ENCODE results near the gene STXBP4.

The STXBP4 gene

DNA sequence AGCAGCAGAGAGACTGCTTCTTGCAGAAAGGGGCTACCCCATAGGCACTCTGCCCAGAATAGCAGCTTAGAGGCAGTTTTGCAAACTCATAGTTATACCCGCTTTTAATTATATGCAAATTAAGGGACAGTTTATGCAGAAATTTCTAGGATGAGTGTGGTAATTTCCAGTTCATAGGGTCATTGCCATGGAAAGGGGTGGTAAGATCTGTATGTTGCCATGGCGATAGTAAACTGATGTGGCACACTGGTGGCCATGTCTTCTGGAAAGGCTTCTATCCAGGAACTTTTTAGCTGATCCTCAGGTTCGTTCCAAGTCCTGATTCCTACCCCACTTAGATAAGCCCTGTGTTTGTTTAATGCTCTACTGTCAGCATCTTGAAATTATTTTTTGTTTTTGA, 6.2 kb downstream of the STXBP4 start:
- DNase-seq (ENCODE audit: low read depth) = no peak
- TF ChIP-seq, protein P1, sequence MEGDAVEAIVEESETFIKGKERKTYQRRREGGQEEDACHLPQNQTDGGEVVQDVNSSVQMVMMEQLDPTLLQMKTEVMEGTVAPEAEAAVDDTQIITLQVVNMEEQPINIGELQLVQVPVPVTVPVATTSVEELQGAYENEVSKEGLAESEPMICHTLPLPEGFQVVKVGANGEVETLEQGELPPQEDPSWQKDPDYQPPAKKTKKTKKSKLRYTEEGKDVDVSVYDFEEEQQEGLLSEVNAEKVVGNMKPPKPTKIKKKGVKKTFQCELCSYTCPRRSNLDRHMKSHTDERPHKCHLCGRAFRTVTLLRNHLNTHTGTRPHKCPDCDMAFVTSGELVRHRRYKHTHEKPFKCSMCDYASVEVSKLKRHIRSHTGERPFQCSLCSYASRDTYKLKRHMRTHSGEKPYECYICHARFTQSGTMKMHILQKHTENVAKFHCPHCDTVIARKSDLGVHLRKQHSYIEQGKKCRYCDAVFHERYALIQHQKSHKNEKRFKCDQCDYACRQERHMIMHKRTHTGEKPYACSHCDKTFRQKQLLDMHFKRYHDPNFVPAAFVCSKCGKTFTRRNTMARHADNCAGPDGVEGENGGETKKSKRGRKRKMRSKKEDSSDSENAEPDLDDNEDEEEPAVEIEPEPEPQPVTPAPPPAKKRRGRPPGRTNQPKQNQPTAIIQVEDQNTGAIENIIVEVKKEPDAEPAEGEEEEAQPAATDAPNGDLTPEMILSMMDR (IDR thresholded peaks at IDR 0.05; ENCODE audit: control insufficient read depth, insufficient read depth, low read depth, low read length, missing control alignments) = no peak
- H3K4me3 ChIP-seq (ENCODE audit: control insufficient read depth, low read depth, low read length) = no peak overlapping the region

DNA sequence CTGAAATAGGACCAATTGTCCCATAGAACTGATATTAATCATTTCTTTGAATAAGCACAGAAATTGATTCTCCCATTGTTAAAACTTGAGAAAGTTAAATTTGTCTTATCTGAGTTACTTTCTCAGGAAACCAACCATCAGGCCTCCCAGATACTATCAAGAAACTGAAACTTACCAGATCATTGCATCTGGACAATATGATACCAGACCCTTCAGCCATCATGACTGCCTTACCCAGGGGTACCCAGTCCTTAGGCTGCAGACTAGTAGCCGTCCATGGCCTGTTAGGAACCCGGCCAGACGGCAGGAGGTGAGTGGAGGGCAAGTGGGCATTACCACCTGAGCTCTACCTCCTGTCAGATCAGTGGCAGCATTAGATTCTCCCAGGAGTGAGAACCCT, 7.8 kb downstream of the STXBP4 start:
- no peak for DNase-seq (ENCODE audit: low read depth)
- no peak overlapping the region for H3K4me3 ChIP-seq (ENCODE audit: control insufficient read depth, low read depth, low read length)
- TF ChIP-seq, protein P1 (IDR thresholded peaks at IDR 0.05; ENCODE audit: control insufficient read depth, insufficient read depth, low read depth, low read length, missing control alignments) = no peak

DNA sequence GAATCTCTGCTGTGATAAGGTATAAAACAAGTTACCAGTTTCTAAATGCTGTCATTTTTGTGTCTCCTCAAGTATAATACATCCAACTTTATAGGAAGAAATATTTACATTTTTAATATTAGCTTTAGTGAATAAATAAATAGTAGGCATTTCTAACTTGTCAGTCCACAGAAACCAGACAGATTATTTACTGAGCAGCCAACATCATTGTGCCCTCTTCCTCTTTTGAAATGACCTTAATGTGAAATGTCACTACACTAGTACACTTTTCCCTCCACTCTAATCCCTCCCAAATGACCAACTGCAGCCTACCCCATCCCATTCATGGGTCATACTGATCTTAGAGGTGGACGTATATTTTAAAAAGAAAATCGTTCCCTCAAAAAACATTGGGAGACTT, 9.2 kb downstream of the STXBP4 start:
- TF ChIP-seq, protein P1 (IDR thresholded peaks at IDR 0.05; ENCODE audit: control insufficient read depth, insufficient read depth, low read depth, low read length, missing control alignments) = no peak

DNA sequence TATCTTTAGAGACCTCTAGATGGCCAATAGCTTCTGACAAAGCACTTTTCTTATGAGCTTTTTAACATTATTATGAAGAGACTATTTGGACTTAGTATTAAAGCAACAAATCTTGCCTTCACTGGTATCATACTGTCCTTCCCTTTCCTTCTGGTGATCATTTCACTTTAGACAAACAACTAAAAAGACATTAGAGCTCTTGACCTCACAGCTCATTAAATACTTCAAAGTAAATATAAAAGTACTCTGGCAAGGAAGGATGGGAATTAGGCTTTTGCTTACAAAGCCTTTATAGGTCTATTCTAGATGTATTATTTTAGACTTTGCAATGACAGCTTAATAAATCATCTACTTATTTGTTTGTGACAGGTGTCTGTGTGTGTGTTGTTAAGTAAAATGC, 11.1 kb downstream of the STXBP4 start:
- no peak overlapping the region for H3K4me3 ChIP-seq (ENCODE audit: control insufficient read depth, low read depth, low read length)
- DNase-seq (ENCODE audit: low read depth) = no peak
- TF ChIP-seq, protein P1 (IDR thresholded peaks at IDR 0.05; ENCODE audit: control insufficient read depth, insufficient read depth, low read depth, low read length, missing control alignments) = no peak

More for the DNA sequence above, 9.2 kb downstream of the STXBP4 start:
- H3K4me3 ChIP-seq (ENCODE audit: control insufficient read depth, low read depth, low read length) = no peak overlapping the region
- DNase-seq (ENCODE audit: low read depth) = no peak

DNA sequence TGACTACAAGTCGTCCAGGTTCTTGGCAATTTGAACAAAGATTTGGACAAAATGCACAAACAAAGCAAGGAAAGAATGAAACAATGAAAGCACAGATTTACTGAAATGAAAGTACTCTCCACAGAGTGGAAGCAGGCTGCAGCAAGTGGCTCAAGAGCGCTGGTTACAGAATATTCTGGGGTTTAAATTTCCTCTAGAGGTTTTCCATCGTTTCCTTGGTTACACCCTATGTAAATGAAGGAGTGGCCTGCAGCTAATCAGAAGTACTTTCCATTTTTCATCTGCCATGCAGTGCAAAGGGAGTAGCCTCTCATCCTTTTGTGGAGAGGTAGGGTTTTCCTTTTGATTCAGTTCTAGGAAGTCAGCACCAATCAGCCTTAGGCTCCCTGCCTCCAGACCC, 11.8 kb downstream of the STXBP4 start:
- TF ChIP-seq, protein P1 (IDR thresholded peaks at IDR 0.05; ENCODE audit: control insufficient read depth, insufficient read depth, low read depth, low read length, missing control alignments) = no peak
- no peak overlapping the region for H3K4me3 ChIP-seq (ENCODE audit: control insufficient read depth, low read depth, low read length)
- DNase-seq (ENCODE audit: low read depth) = no peak

DNA sequence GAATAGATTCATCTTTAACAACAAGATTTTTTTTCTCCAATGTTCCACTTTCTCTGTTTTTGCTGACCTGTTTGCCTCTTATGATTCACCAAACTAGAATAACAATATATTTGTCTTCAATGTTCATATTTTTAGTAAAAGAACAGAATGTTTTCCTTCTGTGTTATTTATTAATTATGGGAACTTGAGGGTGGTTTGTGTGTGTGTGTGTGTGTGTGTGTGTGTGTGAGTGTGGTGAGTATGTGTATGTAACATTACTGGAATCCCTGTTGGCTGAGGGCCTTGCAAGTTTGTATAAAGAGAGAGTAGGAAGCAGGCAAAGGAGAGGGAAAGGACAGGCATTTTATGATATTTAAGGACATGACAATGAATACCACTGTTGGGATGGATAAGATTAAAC, 13.8 kb downstream of the STXBP4 start:
- TF ChIP-seq, protein P1 (IDR thresholded peaks at IDR 0.05; ENCODE audit: control insufficient read depth, insufficient read depth, low read depth, low read length, missing control alignments) = no peak
- no peak for DNase-seq (ENCODE audit: low read depth)
- no peak overlapping the region for H3K4me3 ChIP-seq (ENCODE audit: control insufficient read depth, low read depth, low read length)

DNA sequence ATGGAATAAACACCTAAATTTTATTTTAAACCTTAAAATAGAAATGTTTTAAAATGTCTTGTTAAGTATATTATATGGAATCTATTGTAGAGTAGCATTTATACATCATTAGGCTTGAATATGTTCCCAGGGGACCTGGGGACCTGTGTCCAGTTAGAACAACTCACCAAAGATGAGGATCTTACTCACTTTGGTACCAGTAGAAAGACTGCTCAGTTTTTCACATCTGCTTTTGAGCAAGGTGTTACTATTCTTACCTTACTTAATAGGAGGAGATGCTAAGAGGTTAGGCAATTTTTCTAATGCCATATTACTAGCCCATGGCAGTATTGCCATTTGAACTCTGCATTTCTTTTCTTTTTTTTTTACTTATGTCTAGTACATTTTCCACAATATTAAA, 14.7 kb downstream of the STXBP4 start:
- H3K4me3 ChIP-seq (ENCODE audit: control insufficient read depth, low read depth, low read length) = no peak overlapping the region
- TF ChIP-seq, protein P1 (IDR thresholded peaks at IDR 0.05; ENCODE audit: control insufficient read depth, insufficient read depth, low read depth, low read length, missing control alignments) = no peak
- no peak for DNase-seq (ENCODE audit: low read depth)

All from AG09309 (cell line).